Lower lobe of right lung (tissue), 2 donors: ENCODE results near the gene DPP6. TPM values are rescaled to one million over a fixed set of nuclear protein-coding genes. Genes with fewer than 3 reads are reported as not detected.

Experiments
- ATAC-seq, 2 donors: fragments of 200-7000 bp; cut with Tn5 transposase; one replicate each; pipeline ENCODE4 v1.9.1; 2020 to 2022; ENCODE audit warnings: mild to moderate bottlenecking in 2 of 2, moderate library complexity in 2 of 2
- DNase-seq: peaks from one replicate; pipeline ENCODE4 v3.0.0-alpha.2; 2020
- H3K27ac ChIP-seq: fragments of 200-600 bp; one replicate; pipeline ENCODE4 v1.8.0; 2022
- H3K27me3 ChIP-seq: fragments of 200-600 bp; one replicate; pipeline ENCODE4 v1.8.0; 2022; ENCODE audit warnings: low read depth
- H3K36me3 ChIP-seq: fragments of 200-600 bp; one replicate; pipeline ENCODE4 v1.8.0; 2022; ENCODE audit warnings: mild to moderate bottlenecking
- H3K4me1 ChIP-seq: fragments of 200-600 bp; one replicate; pipeline ENCODE4 v1.8.0; 2022
- H3K4me3 ChIP-seq: fragments of 200-600 bp; one replicate; pipeline ENCODE4 v1.8.0; 2022; ENCODE audit warnings: mild to moderate bottlenecking
- H3K9me3 ChIP-seq: fragments of 200-600 bp; one replicate; pipeline ENCODE4 v1.8.0; 2022
- intact Hi-C: fragments of 100-400 bp; cut with DNase I; formaldehyde crosslinking; loops from one replicate; pipeline ENCODE4 v1.11.0; 2022
- total RNA-seq: library from RNA; stranded (reverse); fragmentation: NEBNext Ultra II Directional; extraction: Animal tissue kit (Norgen Biotek cat#: 25700); gene quantifications from one replicate; pipeline ENCODE4 v1.2.1, GENCODE V29; 2021
- TF ChIP-seq, protein P1 (sequence below): fragments of 200-600 bp; IDR thresholded peaks from one replicate; pipeline ENCODE4 v1.8.0; 2022; ENCODE audit warnings: antibody characterized with exemption, mild to moderate bottlenecking
- donor health status: DM: no; HTN: yes; CAD: no; lungs with severe emphysema.

Gene DPP6
- total RNA-seq, 1 donor from 2014 or later: 0.71 TPM

DNA sequence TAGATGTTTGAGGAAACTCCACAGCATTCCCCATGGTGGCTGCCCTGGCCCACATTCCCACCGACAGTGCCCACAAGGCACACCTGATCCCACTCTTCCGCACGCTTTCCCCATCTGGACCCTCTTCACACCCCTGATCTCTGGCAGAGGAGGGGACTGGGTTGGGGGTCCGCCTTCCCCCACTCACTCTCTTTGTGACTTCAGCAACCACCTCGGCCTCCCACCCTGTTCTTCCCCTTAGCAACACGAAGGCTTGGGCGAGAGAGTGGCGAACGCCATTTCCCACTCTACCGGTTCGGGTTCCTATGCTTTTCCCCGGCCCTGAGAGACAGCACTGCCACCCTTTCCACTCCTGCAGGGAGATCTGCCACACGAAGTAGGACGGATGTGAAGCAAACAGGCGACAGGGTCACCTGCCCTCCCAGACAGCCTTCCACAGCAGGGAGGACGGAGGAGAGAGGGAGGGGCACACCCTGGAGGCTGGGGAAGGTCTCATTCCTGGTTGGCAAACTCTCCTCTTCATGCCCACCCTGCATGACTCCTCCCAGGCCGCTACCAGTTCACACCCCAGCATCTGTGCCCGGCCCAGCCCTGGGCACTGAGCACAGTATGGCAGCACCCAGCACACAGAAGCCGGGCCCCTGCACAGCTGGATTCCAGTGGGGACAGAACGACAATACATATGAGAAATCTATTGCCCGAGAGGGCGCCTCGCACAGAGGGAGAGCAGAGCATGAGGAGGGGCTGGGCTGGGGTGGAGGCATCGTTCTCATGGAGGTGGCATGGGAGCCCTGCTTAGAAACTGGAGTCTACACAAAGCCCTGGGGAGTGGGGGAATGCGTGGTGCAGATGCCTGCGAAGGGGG is 857.3 kb downstream of the DPP6 start:
- Histone ChIP-seq H3K27me3 (peaks cover 6% of the 10 kb centered on the region), H3K4me3 (no peak overlapping the region), H3K9me3 (no peaks in the 10 kb centered on the region), H3K4me1 (peaks cover 10% of the 10 kb centered on the region), H3K27ac (no peak overlapping the region), H3K36me3 (no peaks in the 10 kb centered on the region)
- no peak for ATAC-seq
- intact Hi-C loops: no loop called here
- DNase-seq: no peak
- TF ChIP-seq, protein P1, sequence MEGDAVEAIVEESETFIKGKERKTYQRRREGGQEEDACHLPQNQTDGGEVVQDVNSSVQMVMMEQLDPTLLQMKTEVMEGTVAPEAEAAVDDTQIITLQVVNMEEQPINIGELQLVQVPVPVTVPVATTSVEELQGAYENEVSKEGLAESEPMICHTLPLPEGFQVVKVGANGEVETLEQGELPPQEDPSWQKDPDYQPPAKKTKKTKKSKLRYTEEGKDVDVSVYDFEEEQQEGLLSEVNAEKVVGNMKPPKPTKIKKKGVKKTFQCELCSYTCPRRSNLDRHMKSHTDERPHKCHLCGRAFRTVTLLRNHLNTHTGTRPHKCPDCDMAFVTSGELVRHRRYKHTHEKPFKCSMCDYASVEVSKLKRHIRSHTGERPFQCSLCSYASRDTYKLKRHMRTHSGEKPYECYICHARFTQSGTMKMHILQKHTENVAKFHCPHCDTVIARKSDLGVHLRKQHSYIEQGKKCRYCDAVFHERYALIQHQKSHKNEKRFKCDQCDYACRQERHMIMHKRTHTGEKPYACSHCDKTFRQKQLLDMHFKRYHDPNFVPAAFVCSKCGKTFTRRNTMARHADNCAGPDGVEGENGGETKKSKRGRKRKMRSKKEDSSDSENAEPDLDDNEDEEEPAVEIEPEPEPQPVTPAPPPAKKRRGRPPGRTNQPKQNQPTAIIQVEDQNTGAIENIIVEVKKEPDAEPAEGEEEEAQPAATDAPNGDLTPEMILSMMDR: no peak

GRCh38 chr7:154910125-154910524 is 857.9 kb downstream of the DPP6 start:
- Histone ChIP-seq H3K4me3 (no peak overlapping the region), H3K36me3 (no peaks in the 10 kb centered on the region), H3K9me3 (no peaks in the 10 kb centered on the region), H3K27me3 (peaks cover 13% of the 10 kb centered on the region), H3K27ac (no peak overlapping the region), H3K4me1 (peaks cover 10% of the 10 kb centered on the region)
- DNase-seq (no peak), ATAC-seq (no peak)
- intact Hi-C loops: no loop called here
- TF ChIP-seq, protein P1: no peak

GRCh38 chr7:154910977-154911376 is 858.8 kb downstream of the DPP6 start:
- TF ChIP-seq, protein P1: no peak
- Histone ChIP-seq H3K4me1 (peaks cover 10% of the 10 kb centered on the region), H3K9me3 (no peaks in the 10 kb centered on the region), H3K4me3 (no peak overlapping the region), H3K27me3 (peaks cover 20% of the 10 kb centered on the region), H3K36me3 (no peaks in the 10 kb centered on the region), H3K27ac (no peak overlapping the region)
- no peak for ATAC-seq
- DNase-seq: no peak
- intact Hi-C loops: no loop called here

GRCh38 chr7:154911411-154911810 is 859.2 kb downstream of the DPP6 start:
- H3K4me1 ChIP-seq: peaks cover 10% of the 10 kb centered on the region
- H3K4me3 ChIP-seq: no peak overlapping the region
- peaks cover 20% of the 10 kb centered on the region for H3K27me3 ChIP-seq
- DNase-seq: no peak
- H3K27ac ChIP-seq: no peak overlapping the region
- TF ChIP-seq, protein P1: no peak
- H3K9me3 ChIP-seq: no peaks in the 10 kb centered on the region
- no peaks in the 10 kb centered on the region for H3K36me3 ChIP-seq
- no peak for ATAC-seq
- intact Hi-C loops: no loop called here

GRCh38 chr7:154911862-154912455 is 859.8 kb downstream of the DPP6 start:
- peaks cover 20% of the 10 kb centered on the region for H3K27me3 ChIP-seq
- H3K36me3 ChIP-seq: no peaks in the 10 kb centered on the region
- peaks cover 10% of the 10 kb centered on the region for H3K4me1 ChIP-seq
- ATAC-seq (no peak), DNase-seq (no peak)
- TF ChIP-seq, protein P1: no peak
- intact Hi-C loops: no loop called here
- no peak overlapping the region for H3K4me3 ChIP-seq
- no peaks in the 10 kb centered on the region for H3K9me3 ChIP-seq
- H3K27ac ChIP-seq: no peak overlapping the region
